GM23248 (cell line): Measurements from ENCODE around the gene ATP5ME. TPM values are rescaled to one million over a fixed set of nuclear protein-coding genes. Genes with fewer than 3 reads are reported as not detected.
A peak's percentile ranks its signal among the peaks of the same experiment; 100 is the strongest.

Experiments
- DNase-seq: peaks from one replicate; pipeline ENCODE4 v3.0.0-alpha.2; 2015
- H2AFZ ChIP-seq: fragments of 200-600 bp; sonication (generic); 2 replicates; pipeline ENCODE4 v1.6.1; 2016; ENCODE audit warnings: antibody characterized with exemption
- H3F3A ChIP-seq: fragments of 200-600 bp; sonication (generic); 2 replicates; pipeline ENCODE4 v1.6.1; 2016; ENCODE audit warnings: mild to moderate bottlenecking, antibody characterized with exemption, mixed run types; ENCODE audit not compliant: insufficient read depth
- H3K27ac ChIP-seq: fragments of 200-600 bp; sonication (generic); 2 replicates; pipeline ENCODE4 v1.5.1; 2016; ENCODE audit warnings: mild to moderate bottlenecking
- H3K27me3 ChIP-seq: fragments of 200-600 bp; sonication (generic); replicated peaks from 2 replicates; pipeline ENCODE4 v1.6.1; 2016; ENCODE audit warnings: mild to moderate bottlenecking; ENCODE audit not compliant: insufficient read depth
- H3K36me3 ChIP-seq: fragments of 200-600 bp; sonication (generic); 2 replicates; pipeline ENCODE4 v1.6.1; 2016; ENCODE audit warnings: low read depth, mild to moderate bottlenecking
- H3K4me1 ChIP-seq: fragments of 200-600 bp; sonication (generic); 2 replicates; pipeline ENCODE4 v1.6.1; 2016; ENCODE audit warnings: mild to moderate bottlenecking; ENCODE audit not compliant: insufficient read depth
- H3K4me2 ChIP-seq: fragments of 200-600 bp; sonication (generic); one replicate; pipeline ENCODE4 v1.6.1; 2016; ENCODE audit warnings: mild to moderate bottlenecking; ENCODE audit not compliant: unreplicated experiment
- H3K4me3 ChIP-seq: fragments of 200-600 bp; sonication (generic); 2 replicates; pipeline ENCODE4 v1.5.1; 2016; ENCODE audit warnings: mild to moderate bottlenecking
- H3K79me2 ChIP-seq: fragments of 200-600 bp; sonication (generic); 2 replicates; pipeline ENCODE4 v1.6.1; 2016; ENCODE audit warnings: mild to moderate bottlenecking; ENCODE audit not compliant: insufficient read depth
- H3K9ac ChIP-seq: fragments of 200-600 bp; sonication (generic); 2 replicates; pipeline ENCODE4 v1.6.1; 2016; ENCODE audit warnings: mild to moderate bottlenecking
- H3K9me2 ChIP-seq: fragments of 200-600 bp; sonication (generic); 2 replicates; pipeline ENCODE4 v1.6.1; 2016; ENCODE audit warnings: mixed run types, mild to moderate bottlenecking, moderate library complexity; ENCODE audit not compliant: insufficient read depth
- H3K9me3 ChIP-seq: fragments of 200-600 bp; sonication (generic); one replicate; pipeline ENCODE4 v1.6.1; 2017; ENCODE audit warnings: low read depth
- H4K20me1 ChIP-seq: fragments of 200-600 bp; sonication (generic); 2 replicates; pipeline ENCODE4 v1.6.0; 2016; ENCODE audit not compliant: insufficient read depth
- EZH2 ChIP-seq: fragments of 200-600 bp; sonication (generic); IDR thresholded peaks from 2 replicates; pipeline ENCODE4 v1.6.1; 2018; ENCODE audit warnings: antibody characterized with exemption, mild to moderate bottlenecking; ENCODE audit not compliant: insufficient read depth, poor library complexity, severe bottlenecking
- EZH2phosphoT487 ChIP-seq: fragments of 200-600 bp; sonication (generic); IDR thresholded peaks from 2 replicates; pipeline ENCODE4 v1.6.1; 2018; ENCODE audit warnings: antibody characterized with exemption, moderate library complexity, mild to moderate bottlenecking, low read depth; ENCODE audit not compliant: insufficient read depth
- WGBS, 2 experiments: methylation state at CpG; one replicate each; pipeline ENCODE4 v1.1.6; 2015 to 2017; ENCODE audit warnings: low lambda C conversion rate in 2 of 2, low coverage in 1 of 2; ENCODE audit errors: missing lambda C conversion rate in 2 of 2; 5-methylcytosine and 5-hydroxymethylcytosine counted together
- in situ Hi-C: fragments of 300-500 bp; cut with MboI; formaldehyde crosslinking; loops from 2 replicates; pipeline ENCODE4 v1.15.0; 2020
- polyA plus RNA-seq: library from polyadenylated mRNA; unstranded; fragments of >200 nt; fragmentation: Nextera tagmentation; extraction: Ambion mirVana; gene quantifications from 2 replicates; pipeline ENCODE4 v1.2.1, GENCODE V29; 2016
- total RNA-seq: library from RNA; depleted of rRNA; stranded (reverse); fragments of >200 nt; shearing (Covaris generic); gene quantifications from 2 replicates; pipeline ENCODE4 v1.2.3, GENCODE V29; 2014

ATP5ME gene
- total and polyA plus RNA-seq, 2 experiments from 2014 or later = 26.3 to 478 TPM

GRCh38 chr4:656436-657337 lies 17.4 kb downstream of the ATP5ME start:
- Histone ChIP-seq H3K27me3 (no peaks in the 10 kb centered on the region), H3K79me2 (no peaks in the 10 kb centered on the region), H3K9me3 (no peaks in the 10 kb centered on the region), H3K4me1 (no peaks in the 10 kb centered on the region), H4K20me1 (no peaks in the 10 kb centered on the region), H3K9me2 (no peaks in the 10 kb centered on the region), H3K27ac (no peak overlapping the region), H2AFZ (no peak overlapping the region), H3K4me3 (no peak overlapping the region), H3K9ac (no peak overlapping the region), H3K36me3 (no peaks in the 10 kb centered on the region), H3F3A (no peaks in the 10 kb centered on the region), H3K4me2 (no peak overlapping the region)
- in situ Hi-C loops = no loop called here
- WGBS, 2 experiments = 70 to 71% methylated on average over 36 to 58 of the region's 58 CpGs
- peak; percentile 30 for DNase-seq
- TF ChIP-seq EZH2 (no peak), EZH2phosphoT487 (no peak)

GRCh38 chr4:655464-656151 lies 18.5 kb downstream of the ATP5ME start:
- Histone ChIP-seq H4K20me1 (no peaks in the 10 kb centered on the region), H3K4me1 (no peaks in the 10 kb centered on the region), H3K27ac (no peak overlapping the region), H3K9me2 (no peaks in the 10 kb centered on the region), H3F3A (no peaks in the 10 kb centered on the region), H3K4me3 (no peak overlapping the region), H3K4me2 (no peak overlapping the region), H3K36me3 (no peaks in the 10 kb centered on the region), H2AFZ (no peak overlapping the region), H3K79me2 (no peaks in the 10 kb centered on the region), H3K9me3 (no peaks in the 10 kb centered on the region), H3K27me3 (no peaks in the 10 kb centered on the region), H3K9ac (no peak overlapping the region)
- no peak for TF ChIP-seq EZH2phosphoT487
- TF ChIP-seq EZH2 = no peak
- WGBS, 2 experiments = 29 to 31% methylated on average over 26 of the region's 26 CpGs
- DNase-seq = no peak
- in situ Hi-C loops = no loop called here

DNA sequence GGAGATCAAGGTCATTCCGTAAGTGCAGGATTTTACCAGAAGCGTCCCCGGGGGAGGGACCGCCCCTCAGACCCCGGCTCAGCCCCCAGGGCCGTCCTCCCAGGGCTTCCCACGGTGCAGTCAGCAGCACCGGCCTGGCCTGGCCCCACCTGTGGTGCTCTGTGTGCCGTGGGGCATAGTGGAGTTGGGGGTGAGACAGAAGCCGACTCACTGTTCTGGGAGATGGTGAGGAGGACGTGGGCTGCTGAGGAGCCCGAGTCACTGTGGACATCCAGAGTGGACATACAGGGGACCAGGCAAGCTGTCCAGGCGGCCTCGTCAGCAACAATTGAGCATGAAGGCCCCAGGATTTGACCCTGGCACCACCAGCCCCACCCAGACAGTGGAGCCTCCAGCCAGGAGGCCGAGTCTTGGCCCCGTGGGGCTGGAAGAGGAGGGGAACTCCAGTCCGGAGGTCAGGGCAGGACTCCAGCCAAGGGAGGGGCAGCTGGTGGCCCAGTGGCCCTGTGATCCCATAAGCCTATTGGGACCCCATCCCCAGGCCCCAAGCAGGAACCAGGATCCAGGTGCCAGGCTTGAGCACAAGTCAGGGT lies 19.1 kb downstream of the ATP5ME start:
- in situ Hi-C loops = no loop called here
- TF ChIP-seq EZH2 = no peak
- no peak for TF ChIP-seq EZH2phosphoT487
- Histone ChIP-seq H3K27ac (no peak overlapping the region), H3F3A (no peaks in the 10 kb centered on the region), H3K4me1 (no peaks in the 10 kb centered on the region), H3K4me2 (no peak overlapping the region), H3K36me3 (no peaks in the 10 kb centered on the region), H3K79me2 (no peaks in the 10 kb centered on the region), H3K9me3 (no peaks in the 10 kb centered on the region), H3K27me3 (no peaks in the 10 kb centered on the region), H3K9ac (no peak overlapping the region), H3K4me3 (no peak overlapping the region), H3K9me2 (no peaks in the 10 kb centered on the region), H2AFZ (no peak overlapping the region), H4K20me1 (no peaks in the 10 kb centered on the region)
- DNase-seq = no peak
- WGBS, 2 experiments = 26 to 29% methylated on average over 17 of the region's 17 CpGs

GRCh38 chr4:654503-654845 lies 19.6 kb downstream of the ATP5ME start:
- Histone ChIP-seq H2AFZ (no peak overlapping the region), H3K36me3 (no peaks in the 10 kb centered on the region), H4K20me1 (no peaks in the 10 kb centered on the region), H3K27ac (no peak overlapping the region), H3K9me2 (no peaks in the 10 kb centered on the region), H3F3A (no peaks in the 10 kb centered on the region), H3K4me1 (no peaks in the 10 kb centered on the region), H3K4me3 (no peak overlapping the region), H3K79me2 (no peaks in the 10 kb centered on the region), H3K4me2 (no peak overlapping the region), H3K9me3 (no peaks in the 10 kb centered on the region), H3K27me3 (no peaks in the 10 kb centered on the region), H3K9ac (no peak overlapping the region)
- in situ Hi-C loops = no loop called here
- DNase-seq = no peak
- TF ChIP-seq EZH2phosphoT487 = no peak
- 89% methylated on average over 17 of the region's 17 CpGs for WGBS, 2 experiments
